ENCODE measurements around the gene ZNF236. TPM values are rescaled to one million over a fixed set of nuclear protein-coding genes. Genes with fewer than 3 reads are reported as not detected.

The ZNF236 gene
- total and polyA plus RNA-seq, 5 donors from 2014 or later: 5.5 to 26.1 (median 8.1) TPM

DNA sequence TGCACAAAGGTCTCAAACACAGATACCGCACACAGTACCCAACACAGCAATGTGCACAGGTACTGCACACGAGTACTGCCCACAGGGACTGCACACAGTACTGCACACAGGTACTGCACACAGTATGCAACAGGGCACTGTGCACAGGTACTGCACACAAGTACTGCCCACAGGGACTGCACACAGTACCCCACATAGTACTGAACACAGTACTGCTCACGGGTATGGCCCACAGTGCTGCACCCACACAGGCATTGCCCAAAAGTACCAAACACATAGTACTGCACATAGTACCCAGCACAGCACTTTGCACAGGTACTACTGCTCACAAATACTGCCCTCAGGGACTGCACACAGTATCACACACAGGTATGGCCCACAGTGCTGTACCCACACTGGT, 73.1 kb downstream of the ZNF236 start:
- DNase-seq: no peak

GRCh38 chr18:76896677-76897076, 74.3 kb downstream of the ZNF236 start:
- Histone ChIP-seq H3K4me3 (ENCODE audit: low read depth, low read length) (no peak overlapping the region), H3K9me3 (ENCODE audit: control insufficient read depth in 2 of 2, low read length in 2 of 2) (no peaks in the 10 kb centered on the region), H3K36me3 (ENCODE audit: control insufficient read depth, insufficient read depth, low read length) (peaks cover 56% of the 10 kb centered on the region), H3K27me3 (ENCODE audit: control insufficient read depth, insufficient read depth, low read length) (no peaks in the 10 kb centered on the region), H3K4me1 (ENCODE audit: control insufficient read depth, insufficient read depth, low read length, poor library complexity, severe bottlenecking) (no peaks in the 10 kb centered on the region), H3K27ac (ENCODE audit: insufficient read depth, low read length, poor library complexity, severe bottlenecking) (no peak overlapping the region)
- Mint-ChIP-seq H3K36me3 (peaks cover 33% of the 10 kb centered on the region), H3K27me3 (no peaks in the 10 kb centered on the region), H3K9me3 (no peaks in the 10 kb centered on the region), H3K27ac (no peak overlapping the region), H3K4me3 (no peak overlapping the region), H3K4me1 (no peaks in the 10 kb centered on the region)
- ATAC-seq (ENCODE audit: low read depth in 2 of 2): no peak
- no peak for DNase-seq

More for the DNA sequence above, 73.1 kb downstream of the ZNF236 start:
- no peak for ATAC-seq (ENCODE audit: low read depth in 2 of 2)
- peaks cover 47% of the 10 kb centered on the region for H3K36me3 ChIP-seq (ENCODE audit: control insufficient read depth, insufficient read depth, low read length)
- Mint-ChIP-seq H3K27ac (no peak overlapping the region), H3K4me3 (no peak overlapping the region), H3K9me3 (peaks cover 0 to 1% (median 0%) of the 10 kb centered on the region in 7 donors), H3K36me3 (peaks cover 33% of the 10 kb centered on the region), H3K27me3 (no peaks in the 10 kb centered on the region), H3K4me1 (no peaks in the 10 kb centered on the region)
- H3K27ac ChIP-seq (ENCODE audit: insufficient read depth, low read length, poor library complexity, severe bottlenecking): no peak overlapping the region
- no peaks in the 10 kb centered on the region for H3K4me1 ChIP-seq (ENCODE audit: control insufficient read depth, insufficient read depth, low read length, poor library complexity, severe bottlenecking)
- no peak overlapping the region for H3K4me3 ChIP-seq (ENCODE audit: low read depth, low read length)
- no peaks in the 10 kb centered on the region for H3K27me3 ChIP-seq (ENCODE audit: control insufficient read depth, insufficient read depth, low read length)
- no peaks in the 10 kb centered on the region for H3K9me3 ChIP-seq (ENCODE audit: control insufficient read depth in 2 of 2, low read length in 2 of 2)

DNA sequence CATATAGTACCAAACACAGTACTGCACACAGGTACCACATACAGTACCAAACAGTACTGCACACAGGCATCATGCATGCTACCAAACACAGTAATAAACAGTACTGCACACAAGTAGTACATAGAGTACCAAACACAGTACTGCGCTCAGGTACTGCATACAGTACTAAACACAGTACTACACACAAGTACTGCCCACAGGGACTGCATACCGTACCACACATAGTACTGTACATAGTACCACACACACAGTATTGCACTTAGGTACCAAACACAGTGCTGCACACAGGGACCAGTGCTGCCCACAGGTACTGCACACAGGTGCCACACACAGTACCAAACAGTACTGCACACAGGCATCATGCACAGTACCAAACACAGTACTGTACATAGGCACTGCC, 74.9 kb downstream of the ZNF236 start:
- Histone ChIP-seq H3K9me3 (ENCODE audit: control insufficient read depth in 2 of 2, low read length in 2 of 2) (no peaks in the 10 kb centered on the region), H3K4me3 (ENCODE audit: low read depth, low read length) (no peak overlapping the region), H3K4me1 (ENCODE audit: control insufficient read depth, insufficient read depth, low read length, poor library complexity, severe bottlenecking) (no peaks in the 10 kb centered on the region), H3K27ac (ENCODE audit: insufficient read depth, low read length, poor library complexity, severe bottlenecking) (no peak overlapping the region), H3K36me3 (ENCODE audit: control insufficient read depth, insufficient read depth, low read length) (peaks cover 60% of the 10 kb centered on the region), H3K27me3 (ENCODE audit: control insufficient read depth, insufficient read depth, low read length) (no peaks in the 10 kb centered on the region)
- ATAC-seq (ENCODE audit: low read depth in 2 of 2) (no peak), DNase-seq (no peak)
- H3K4me1 Mint-ChIP-seq: peaks cover 0 to 2% (median 0%) of the 10 kb centered on the region in 4 donors
- H3K4me3 Mint-ChIP-seq: no peak overlapping the region
- H3K27ac Mint-ChIP-seq: peak overlapping the region in 1 of 3 donors; percentile 24
- no peaks in the 10 kb centered on the region for H3K27me3 Mint-ChIP-seq
- H3K36me3 Mint-ChIP-seq: peaks cover 37% of the 10 kb centered on the region
- H3K9me3 Mint-ChIP-seq: no peaks in the 10 kb centered on the region

DNA sequence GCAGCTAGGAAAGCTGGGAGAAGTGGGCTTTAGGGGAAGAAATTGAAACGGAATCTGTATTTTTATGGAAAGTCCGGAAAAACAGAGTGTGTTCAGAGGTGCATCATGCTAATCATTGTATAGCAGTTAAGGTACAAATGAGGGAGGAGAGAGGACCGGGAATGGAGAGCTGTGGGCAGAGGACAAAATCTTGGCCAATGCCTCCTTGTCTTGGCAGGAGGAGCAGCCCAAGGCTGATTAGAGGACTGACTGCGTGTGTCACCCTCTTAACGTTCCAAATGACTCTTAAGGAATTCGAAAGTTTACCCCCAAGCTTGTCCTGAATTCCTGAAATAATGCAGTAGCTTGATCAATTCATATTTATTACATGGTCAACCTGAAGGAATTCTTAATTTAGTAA, 81.0 kb downstream of the ZNF236 start:
- peak overlapping the region in 1 of 3 donors; percentile 48 for H3K27ac Mint-ChIP-seq
- no peaks in the 10 kb centered on the region for H3K27me3 ChIP-seq (ENCODE audit: control insufficient read depth, insufficient read depth, low read length)
- no peak overlapping the region for H3K27ac ChIP-seq (ENCODE audit: insufficient read depth, low read length, poor library complexity, severe bottlenecking)
- H3K4me3 Mint-ChIP-seq: no peak overlapping the region
- no peaks in the 10 kb centered on the region for H3K27me3 Mint-ChIP-seq
- ATAC-seq (ENCODE audit: low read depth in 2 of 2) (no peak), DNase-seq (no peak)
- H3K4me1 ChIP-seq (ENCODE audit: control insufficient read depth, insufficient read depth, low read length, poor library complexity, severe bottlenecking): no peaks in the 10 kb centered on the region
- H3K36me3 Mint-ChIP-seq: peaks cover 51% of the 10 kb centered on the region
- no peaks in the 10 kb centered on the region for H3K9me3 Mint-ChIP-seq
- peaks cover 0 to 6% (median 0%) of the 10 kb centered on the region in 4 donors for H3K4me1 Mint-ChIP-seq
- H3K4me3 ChIP-seq (ENCODE audit: low read depth, low read length): no peak overlapping the region
- peaks cover 61% of the 10 kb centered on the region for H3K36me3 ChIP-seq (ENCODE audit: control insufficient read depth, insufficient read depth, low read length)
- no peaks in the 10 kb centered on the region for H3K9me3 ChIP-seq (ENCODE audit: control insufficient read depth in 2 of 2, low read length in 2 of 2)

DNA sequence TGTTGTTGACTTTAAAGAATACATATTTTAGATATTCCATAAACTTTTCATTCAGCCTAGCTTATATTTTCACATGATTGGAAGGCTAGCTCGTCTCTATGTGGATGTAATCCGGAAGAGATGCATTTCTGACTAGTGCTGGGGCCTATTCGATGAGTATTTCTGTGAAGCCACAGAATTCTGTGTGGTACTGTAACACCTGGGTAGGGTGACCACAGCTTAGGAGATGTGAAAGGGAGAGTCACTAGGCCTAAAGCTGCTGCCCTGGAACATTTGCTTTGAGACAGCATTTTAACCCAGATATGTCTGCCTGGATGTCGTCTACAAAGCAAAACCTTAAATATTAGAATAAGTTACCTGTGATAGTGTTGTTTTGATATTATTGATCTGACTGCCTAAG, 83.5 kb downstream of the ZNF236 start:
- Mint-ChIP-seq H3K36me3 (peaks cover 52% of the 10 kb centered on the region), H3K27me3 (no peaks in the 10 kb centered on the region), H3K4me1 (peaks cover 0 to 6% (median 0%) of the 10 kb centered on the region in 4 donors), H3K4me3 (no peak overlapping the region), H3K9me3 (no peaks in the 10 kb centered on the region), H3K27ac (no peak overlapping the region)
- Histone ChIP-seq H3K4me1 (ENCODE audit: control insufficient read depth, insufficient read depth, low read length, poor library complexity, severe bottlenecking) (no peaks in the 10 kb centered on the region), H3K4me3 (ENCODE audit: low read depth, low read length) (no peak overlapping the region), H3K36me3 (ENCODE audit: control insufficient read depth, insufficient read depth, low read length) (peaks cover 67% of the 10 kb centered on the region), H3K27me3 (ENCODE audit: control insufficient read depth, insufficient read depth, low read length) (no peaks in the 10 kb centered on the region), H3K9me3 (ENCODE audit: control insufficient read depth in 2 of 2, low read length in 2 of 2) (no peaks in the 10 kb centered on the region), H3K27ac (ENCODE audit: insufficient read depth, low read length, poor library complexity, severe bottlenecking) (no peak overlapping the region)
- DNase-seq (no peak), ATAC-seq (ENCODE audit: low read depth in 2 of 2) (no peak)

DNA sequence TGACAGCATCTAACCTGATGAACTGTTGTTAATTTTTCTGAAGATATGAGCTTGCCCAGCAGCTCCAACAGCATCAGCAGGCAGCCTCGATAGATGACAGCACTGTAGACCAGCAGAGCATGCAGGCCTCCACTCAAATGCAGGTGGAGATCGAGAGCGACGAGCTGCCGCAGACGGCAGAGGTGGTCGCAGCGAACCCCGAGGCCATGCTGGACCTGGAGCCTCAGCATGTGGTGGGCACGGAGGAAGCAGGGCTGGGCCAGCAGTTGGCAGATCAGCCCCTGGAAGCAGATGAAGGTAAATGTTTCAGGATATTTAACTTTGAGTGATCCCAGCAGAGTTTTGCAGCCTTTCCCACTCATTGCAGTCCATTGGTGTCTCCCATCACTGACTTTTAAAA, 85.9 kb downstream of the ZNF236 start:
- H3K27ac Mint-ChIP-seq: no peak overlapping the region
- Histone ChIP-seq H3K9me3 (ENCODE audit: control insufficient read depth in 2 of 2, low read length in 2 of 2) (no peaks in the 10 kb centered on the region), H3K27me3 (ENCODE audit: control insufficient read depth, insufficient read depth, low read length) (no peaks in the 10 kb centered on the region), H3K4me3 (ENCODE audit: low read depth, low read length) (no peak overlapping the region), H3K4me1 (ENCODE audit: control insufficient read depth, insufficient read depth, low read length, poor library complexity, severe bottlenecking) (no peaks in the 10 kb centered on the region), H3K36me3 (ENCODE audit: control insufficient read depth, insufficient read depth, low read length) (peaks cover 81% of the 10 kb centered on the region), H3K27ac (ENCODE audit: insufficient read depth, low read length, poor library complexity, severe bottlenecking) (no peak overlapping the region)
- H3K27me3 Mint-ChIP-seq: no peaks in the 10 kb centered on the region
- H3K4me3 Mint-ChIP-seq: no peak overlapping the region
- peaks cover 46% of the 10 kb centered on the region for H3K36me3 Mint-ChIP-seq
- ATAC-seq (ENCODE audit: low read depth in 2 of 2): no peak
- DNase-seq: no peak
- no peaks in the 10 kb centered on the region for H3K9me3 Mint-ChIP-seq
- peaks cover 0 to under 1% (median 0%) of the 10 kb centered on the region in 4 donors for H3K4me1 Mint-ChIP-seq

- no peaks in the 10 kb centered on the region for H3K27me3 Mint-ChIP-seq
- Histone ChIP-seq H3K4me3 (ENCODE audit: low read depth, low read length) (no peak overlapping the region), H3K4me1 (ENCODE audit: control insufficient read depth, insufficient read depth, low read length, poor library complexity, severe bottlenecking) (no peaks in the 10 kb centered on the region), H3K27ac (ENCODE audit: insufficient read depth, low read length, poor library complexity, severe bottlenecking) (no peak overlapping the region), H3K36me3 (ENCODE audit: control insufficient read depth, insufficient read depth, low read length) (peaks cover 88% of the 10 kb centered on the region), H3K27me3 (ENCODE audit: control insufficient read depth, insufficient read depth, low read length) (no peaks in the 10 kb centered on the region), H3K9me3 (ENCODE audit: control insufficient read depth in 2 of 2, low read length in 2 of 2) (no peaks in the 10 kb centered on the region)
- peaks cover 49% of the 10 kb centered on the region for H3K36me3 Mint-ChIP-seq
- no peak for ATAC-seq (ENCODE audit: low read depth in 2 of 2)
- H3K9me3 Mint-ChIP-seq: no peaks in the 10 kb centered on the region
- no peak overlapping the region for H3K4me3 Mint-ChIP-seq
- DNase-seq: no peak
- H3K4me1 Mint-ChIP-seq: no peaks in the 10 kb centered on the region
- H3K27ac Mint-ChIP-seq: no peak overlapping the region
These were observed 87.1 kb downstream of the ZNF236 start for GRCh38 chr18:76909439-76909838.

GRCh38 chr18:76911440-76911839, 89.1 kb downstream of the ZNF236 start:
- Histone ChIP-seq H3K9me3 (ENCODE audit: control insufficient read depth in 2 of 2, low read length in 2 of 2) (no peaks in the 10 kb centered on the region), H3K36me3 (ENCODE audit: control insufficient read depth, insufficient read depth, low read length) (peaks cover 87% of the 10 kb centered on the region), H3K4me3 (ENCODE audit: low read depth, low read length) (no peak overlapping the region), H3K27ac (ENCODE audit: insufficient read depth, low read length, poor library complexity, severe bottlenecking) (no peak overlapping the region), H3K27me3 (ENCODE audit: control insufficient read depth, insufficient read depth, low read length) (no peaks in the 10 kb centered on the region), H3K4me1 (ENCODE audit: control insufficient read depth, insufficient read depth, low read length, poor library complexity, severe bottlenecking) (no peaks in the 10 kb centered on the region)
- peak overlapping the region in 2 of 3 donors; percentile 15 to 58 for H3K27ac Mint-ChIP-seq
- H3K9me3 Mint-ChIP-seq: no peaks in the 10 kb centered on the region
- no peaks in the 10 kb centered on the region for H3K27me3 Mint-ChIP-seq
- no peak for DNase-seq
- no peak for ATAC-seq (ENCODE audit: low read depth in 2 of 2)
- no peak overlapping the region for H3K4me3 Mint-ChIP-seq
- H3K36me3 Mint-ChIP-seq: peaks cover 56% of the 10 kb centered on the region
- H3K4me1 Mint-ChIP-seq: no peaks in the 10 kb centered on the region

All from CD4-positive, CD25-positive, alpha-beta regulatory T cell (primary cell).